Trophoblast cell (in vitro differentiated cells and primary cell): ENCODE results near the gene KHDC1L.

Experiments used
- DNase-seq, 2 donors: peaks; one replicate each; pipeline ENCODE4 v3.0.0-alpha.2; 2016
- H2AFZ ChIP-seq: 2 replicates; pipeline ENCODE4 v1.6.1; 2013; ENCODE audit warnings: low read length, moderate library complexity, mild to moderate bottlenecking; ENCODE audit not compliant: insufficient read depth, poor library complexity
- H2AK5ac ChIP-seq: 2 replicates; pipeline ENCODE4 v1.6.1; 2013; ENCODE audit warnings: mild to moderate bottlenecking, low read length
- H2BK120ac ChIP-seq: 2 replicates; pipeline ENCODE4 v1.6.1; 2013; ENCODE audit warnings: low read length, mild to moderate bottlenecking, moderate library complexity; ENCODE audit not compliant: insufficient read depth, poor library complexity
- H2BK12ac ChIP-seq: 2 replicates; pipeline ENCODE4 v1.6.1; 2013; ENCODE audit warnings: mild to moderate bottlenecking, low read length, moderate library complexity
- H2BK5ac ChIP-seq: 2 replicates; pipeline ENCODE4 v1.6.1; 2013; ENCODE audit warnings: low read length, low read depth, moderate library complexity, mild to moderate bottlenecking; ENCODE audit not compliant: poor library complexity
- H3K14ac ChIP-seq: 2 replicates; pipeline ENCODE4 v1.6.1; 2013; ENCODE audit warnings: mild to moderate bottlenecking, low read length
- H3K18ac ChIP-seq: 2 replicates; pipeline ENCODE4 v1.6.1; 2013; ENCODE audit warnings: mild to moderate bottlenecking, low read length
- H3K23ac ChIP-seq: 2 replicates; pipeline ENCODE4 v1.6.1; 2013; ENCODE audit warnings: low read length
- H3K27ac ChIP-seq: 2 replicates; pipeline ENCODE4 v1.5.1; 2013; ENCODE audit warnings: low read depth, mild to moderate bottlenecking, inconsistent platforms, low read length, moderate library complexity
- H3K27me3 ChIP-seq: 2 replicates; pipeline ENCODE4 v1.6.1; 2013; ENCODE audit warnings: inconsistent platforms, mild to moderate bottlenecking, low read length, moderate library complexity; ENCODE audit not compliant: insufficient read depth
- H3K36me3 ChIP-seq, 2 experiments: 1 replicate in 1 of 2; 2 replicates in 1 of 2; pipeline ENCODE4 v1.6.1; 2013; ENCODE audit warnings: low read length in 2 of 2, mild to moderate bottlenecking in 2 of 2, moderate library complexity in 1 of 2; ENCODE audit not compliant: insufficient read depth in 2 of 2, control insufficient read depth in 1 of 2
- H3K4ac ChIP-seq: 2 replicates; pipeline ENCODE4 v1.6.1; 2013; ENCODE audit warnings: low read depth, mild to moderate bottlenecking, low read length, moderate library complexity
- H3K4me1 ChIP-seq, 2 experiments: 1 replicate in 1 of 2; 2 replicates in 1 of 2; pipeline ENCODE4 v1.6.1; 2013; ENCODE audit warnings: low read length in 2 of 2, mild to moderate bottlenecking in 2 of 2, moderate library complexity in 1 of 2; ENCODE audit not compliant: insufficient read depth in 2 of 2, control insufficient read depth in 1 of 2
- H3K4me2 ChIP-seq: 2 replicates; pipeline ENCODE4 v1.6.1; 2013; ENCODE audit warnings: inconsistent platforms, mild to moderate bottlenecking, low read length, moderate library complexity
- H3K4me3 ChIP-seq: 2 replicates; pipeline ENCODE4 v1.5.1; 2013; ENCODE audit warnings: mild to moderate bottlenecking, low read depth, low read length, inconsistent platforms
- H3K79me1 ChIP-seq: one replicate; pipeline ENCODE4 v1.6.1; 2013; ENCODE audit warnings: low read length
- H3K79me2 ChIP-seq: 2 replicates; pipeline ENCODE4 v1.6.1; 2013; ENCODE audit warnings: low read length, mild to moderate bottlenecking; ENCODE audit not compliant: control insufficient read depth, insufficient read depth, poor library complexity
- H3K9ac ChIP-seq: 2 replicates; pipeline ENCODE4 v1.6.1; 2013; ENCODE audit warnings: mild to moderate bottlenecking, low read length
- H3K9me3 ChIP-seq: 2 replicates; pipeline ENCODE4 v1.6.1; 2013; ENCODE audit warnings: low read depth, mild to moderate bottlenecking, control low read depth, inconsistent platforms, low read length; ENCODE audit not compliant: insufficient read depth
- H4K12ac ChIP-seq: 2 replicates; pipeline ENCODE4 v1.6.1; 2013; ENCODE audit warnings: low read depth, mild to moderate bottlenecking, low read length, moderate library complexity
- H4K8ac ChIP-seq: 2 replicates; pipeline ENCODE4 v1.6.1; 2013; ENCODE audit warnings: low read depth, mild to moderate bottlenecking, low read length, moderate library complexity
- H4K91ac ChIP-seq: one replicate; pipeline ENCODE4 v1.6.1; 2013; ENCODE audit warnings: low read depth, mild to moderate bottlenecking, low read length, moderate library complexity
- WGBS: extraction: QIAGEN DNeasy Blood & Tissue Kit; methylation state at CpG from one replicate; pipeline ENCODE4 v1.1.7; 2013; ENCODE audit warnings: missing lambda C conversion rate; ENCODE audit not compliant: insufficient read length, insufficient coverage; ENCODE audit errors: extremely low coverage; 5-methylcytosine and 5-hydroxymethylcytosine counted together

KHDC1L gene

DNA sequence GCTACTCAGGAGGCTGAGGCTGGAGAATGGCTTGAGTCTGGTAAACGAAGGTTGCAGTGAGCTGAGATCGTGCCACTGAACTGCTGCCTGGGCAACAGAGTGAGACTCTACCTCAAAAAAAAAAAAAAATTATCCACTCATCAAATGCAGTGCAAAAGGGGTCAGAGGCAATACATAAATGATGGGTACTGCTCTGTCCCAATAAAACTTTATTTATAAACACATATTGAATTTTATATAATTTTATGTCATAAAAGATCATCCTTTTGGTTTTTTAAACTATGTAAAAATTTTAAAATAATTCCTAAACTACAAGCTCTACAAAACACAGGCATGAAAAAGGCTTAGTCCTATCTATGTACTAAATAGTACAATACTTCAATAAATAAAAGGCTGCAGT lies 27.4 kb upstream of the KHDC1L start:
- Histone ChIP-seq H4K8ac (no peak overlapping the region), H3K4me3 (no peak overlapping the region), H3K27ac (no peak overlapping the region), H3K27me3 (no peaks in the 10 kb centered on the region), H3K14ac (no peak overlapping the region), H3K9ac (no peak overlapping the region), H3K23ac (no peak overlapping the region), H2AFZ (no peak overlapping the region), H3K9me3 (no peaks in the 10 kb centered on the region), H3K18ac (no peak overlapping the region), H3K4me2 (no peak overlapping the region), H3K79me1 (no peaks in the 10 kb centered on the region), H3K36me3 (no peaks in the 10 kb centered on the region), H3K4me1 (no peaks in the 10 kb centered on the region), H2BK120ac (no peak overlapping the region), H4K12ac (no peak overlapping the region), H2AK5ac (no peak overlapping the region), H3K4ac (no peak overlapping the region), H2BK5ac (no peak overlapping the region), H3K79me2 (no peaks in the 10 kb centered on the region), H2BK12ac (no peak overlapping the region), H4K91ac (no peak overlapping the region)
- no CpG with 5 or more reads among the region's 2 CpGs for WGBS
- no peak for DNase-seq

- no peak overlapping the region for H2BK120ac ChIP-seq
- no peak for DNase-seq
- no peak overlapping the region for H4K12ac ChIP-seq
- no peak overlapping the region for H3K4me3 ChIP-seq
- no peaks in the 10 kb centered on the region for H3K79me2 ChIP-seq
- no peak overlapping the region for H3K18ac ChIP-seq
- H2AFZ ChIP-seq = no peak overlapping the region
- H3K9ac ChIP-seq = no peak overlapping the region
- no peak overlapping the region for H3K14ac ChIP-seq
- no peaks in the 10 kb centered on the region for H3K4me1 ChIP-seq
- H2BK12ac ChIP-seq = no peak overlapping the region
- no peak overlapping the region for H4K8ac ChIP-seq
- no peak overlapping the region for H3K27ac ChIP-seq
- no peaks in the 10 kb centered on the region for H3K36me3 ChIP-seq
- H2AK5ac ChIP-seq = no peak overlapping the region
- no peak overlapping the region for H4K91ac ChIP-seq
- no peaks in the 10 kb centered on the region for H3K9me3 ChIP-seq
- H3K23ac ChIP-seq = no peak overlapping the region
- no peak overlapping the region for H3K4me2 ChIP-seq
- H3K79me1 ChIP-seq = no peaks in the 10 kb centered on the region
- H2BK5ac ChIP-seq = no peak overlapping the region
- H3K27me3 ChIP-seq = no peaks in the 10 kb centered on the region
- no peak overlapping the region for H3K4ac ChIP-seq
Observed at GRCh38 chr6:73250016-73250415, 24.7 kb upstream of the KHDC1L start.

GRCh38 chr6:73248192-73248903 lies 23.1 kb upstream of the KHDC1L start:
- no peaks in the 10 kb centered on the region for H3K79me2 ChIP-seq
- H3K27me3 ChIP-seq = no peaks in the 10 kb centered on the region
- no peak overlapping the region for H2AK5ac ChIP-seq

DNA sequence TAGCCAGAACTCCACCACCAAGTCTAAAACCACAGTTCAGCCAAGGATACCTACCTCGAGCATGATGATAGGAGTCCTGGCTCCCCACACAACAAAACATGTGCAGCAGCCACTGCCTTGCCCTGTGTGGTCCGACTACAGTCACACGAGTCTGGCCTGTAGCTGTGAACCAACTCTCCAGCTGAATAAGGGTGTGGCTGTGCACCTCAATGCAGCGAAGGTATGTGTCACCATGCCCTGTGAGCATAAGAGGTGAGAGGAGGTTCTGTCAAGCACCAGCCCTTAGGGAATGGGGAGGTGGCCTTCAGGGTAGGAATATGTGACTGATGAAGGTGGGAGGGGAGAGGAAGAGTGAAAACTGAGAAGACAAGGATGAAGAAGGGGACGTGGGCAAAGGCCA lies 16.7 kb upstream of the KHDC1L start:
- Histone ChIP-seq H4K12ac (no peak overlapping the region), H4K91ac (no peak overlapping the region), H3K4me1 (no peaks in the 10 kb centered on the region), H3K79me2 (no peaks in the 10 kb centered on the region), H3K23ac (no peak overlapping the region), H3K4me3 (no peak overlapping the region), H3K14ac (no peak overlapping the region), H2BK5ac (no peak overlapping the region), H3K27me3 (no peaks in the 10 kb centered on the region), H3K9me3 (no peaks in the 10 kb centered on the region), H3K18ac (no peak overlapping the region), H3K9ac (no peak overlapping the region), H3K4ac (no peak overlapping the region), H4K8ac (no peak overlapping the region), H3K36me3 (no peaks in the 10 kb centered on the region), H2AFZ (no peak overlapping the region), H3K79me1 (no peaks in the 10 kb centered on the region), H2AK5ac (no peak overlapping the region), H3K4me2 (no peak overlapping the region), H2BK12ac (no peak overlapping the region), H2BK120ac (no peak overlapping the region), H3K27ac (no peak overlapping the region)
- no peak for DNase-seq
- WGBS = no CpG with 5 or more reads among the region's 5 CpGs

More at GRCh38 chr6:73248192-73248903, 23.1 kb upstream of the KHDC1L start:
- Histone ChIP-seq H4K8ac (no peak overlapping the region), H2AFZ (no peak overlapping the region), H3K4me3 (no peak overlapping the region), H4K12ac (no peak overlapping the region), H3K4ac (no peak overlapping the region), H3K9ac (no peak overlapping the region), H3K27ac (no peak overlapping the region), H3K18ac (no peak overlapping the region), H2BK5ac (no peak overlapping the region), H4K91ac (no peak overlapping the region), H2BK12ac (no peak overlapping the region), H3K9me3 (no peaks in the 10 kb centered on the region), H3K4me1 (no peaks in the 10 kb centered on the region), H3K36me3 (no peaks in the 10 kb centered on the region), H2BK120ac (no peak overlapping the region), H3K14ac (no peak overlapping the region), H3K23ac (no peak overlapping the region), H3K4me2 (no peak overlapping the region), H3K79me1 (no peaks in the 10 kb centered on the region)
- DNase-seq = no peak
- WGBS = 100% methylated on average over 1 of the region's 5 CpGs
